SK-N-SH (cell line): ENCODE data around the gene GATB. TPM values are rescaled to one million over a fixed set of nuclear protein-coding genes. Genes with fewer than 3 reads are reported as not detected.
A peak's percentile ranks its signal among the peaks of the same experiment; 100 is the strongest.

ENCODE experiments used
- CTCF ChIA-PET: fragments of 300-600, 350-600 bp; formaldehyde crosslinking; extraction: SDS; loops from one replicate; lab custom pipeline; 2021; lab: Yijun Ruan, JAX
- POLR2A ChIA-PET: fragments of 350-600 bp; sonication (Branson Sonifier 250); formaldehyde crosslinking; extraction: SDS; loops from one replicate; lab custom pipeline; 2020; ENCODE audit warnings: antibody characterized with exemption, inconsistent platforms; lab: Yijun Ruan, JAX
- DNase-seq: peaks from one replicate; pipeline ENCODE4 v3.0.0; 2012
- H2AFZ ChIP-seq: fragments of 200-600 bp; sonication (generic); 2 replicates; pipeline ENCODE4 v1.8.1; 2016; ENCODE audit warnings: antibody characterized with exemption, mild to moderate bottlenecking, low read depth
- H3F3A ChIP-seq: fragments of 200-600 bp; sonication (generic); replicated peaks from 2 replicates; pipeline ENCODE3; 2016; ENCODE audit warnings: antibody characterized with exemption, mild to moderate bottlenecking; ENCODE audit not compliant: insufficient read depth
- H3K27ac ChIP-seq, 2 experiments: fragments of 200-500 bp in 1 of 2; fragments of 200-600 bp in 1 of 2; sonication (Bioruptor generic) in 1 of 2; sonication (generic), shearing (Covaris generic) in 1 of 2; 2 replicates each; pipeline versions ENCODE4 v1.5.1 to v1.6.1; 2014 to 2016; ENCODE audit warnings: low read depth in 2 of 2, inconsistent platforms in 1 of 2, low read length in 1 of 2, mild to moderate bottlenecking in 1 of 2, mixed read lengths in 1 of 2
- H3K27me3 ChIP-seq: fragments of 200-600 bp; sonication (generic), shearing (Covaris generic); 2 replicates; pipeline ENCODE4 v1.6.1; 2016; ENCODE audit warnings: mixed run types; ENCODE audit not compliant: insufficient read depth
- H3K36me3 ChIP-seq, 2 experiments: fragments of 200-500 bp in 1 of 2; fragments of 200-600 bp in 1 of 2; sonication (Bioruptor generic) in 1 of 2; sonication (generic) in 1 of 2; replicated peaks in 1 of 2; 2 replicates each; pipeline versions ENCODE3 to v1.5.1; 2014 to 2016; ENCODE audit warnings: low read length in 1 of 2, mild to moderate bottlenecking in 1 of 2; ENCODE audit not compliant: insufficient read depth in 2 of 2, control insufficient read depth in 1 of 2
- H3K4me1 ChIP-seq, 2 experiments: fragments of 200-500 bp in 1 of 2; fragments of 200-600 bp in 1 of 2; sonication (Bioruptor generic) in 1 of 2; sonication (generic), shearing (Covaris generic) in 1 of 2; 2 replicates each; pipeline versions ENCODE4 v1.5.1 to v1.6.1; 2014 to 2016; ENCODE audit warnings: low read depth in 1 of 2, low read length in 1 of 2, mixed run types in 1 of 2; ENCODE audit not compliant: insufficient read depth in 2 of 2, control insufficient read depth in 1 of 2
- H3K4me2 ChIP-seq: fragments of 200-600 bp; sonication (generic), shearing (Covaris generic); 2 replicates; pipeline ENCODE4 v1.6.1; 2017; ENCODE audit warnings: mixed run types
- H3K4me3 ChIP-seq, 2 experiments: fragments of 200-500 bp in 1 of 2; fragments of 200-600 bp in 1 of 2; sonication (Bioruptor generic) in 1 of 2; sonication (generic), shearing (Covaris generic) in 1 of 2; 2 replicates each; pipeline versions ENCODE4 v1.5.1 to v1.8.1; 2014 to 2016; ENCODE audit warnings: low read depth in 2 of 2, inconsistent platforms in 1 of 2, low read length in 1 of 2, mild to moderate bottlenecking in 1 of 2, mixed read lengths in 1 of 2, moderate library complexity in 1 of 2
- H3K79me2 ChIP-seq: fragments of 200-600 bp; sonication (generic); 2 replicates; pipeline ENCODE4 v1.8.1; 2017; ENCODE audit warnings: mild to moderate bottlenecking; ENCODE audit not compliant: insufficient read depth
- H3K9ac ChIP-seq: fragments of 200-600 bp; sonication (generic); 2 replicates; pipeline ENCODE4 v1.6.1; 2017; ENCODE audit warnings: mixed run types
- H3K9me2 ChIP-seq: fragments of 200-600 bp; sonication (generic); 2 replicates; pipeline ENCODE4 v1.6.1; 2017; ENCODE audit warnings: mixed run types
- H3K9me3 ChIP-seq: fragments of 200-600 bp; sonication (generic); 2 replicates; pipeline ENCODE4 v1.6.1; 2017; ENCODE audit warnings: mixed run types, mild to moderate bottlenecking, moderate library complexity
- H4K20me1 ChIP-seq: fragments of 200-600 bp; sonication (generic); 2 replicates; pipeline ENCODE4 v1.6.1; 2017; ENCODE audit warnings: mild to moderate bottlenecking, mixed run types; ENCODE audit not compliant: insufficient read depth
- CHD2 ChIP-seq: fragments of 150-350 bp; IDR thresholded peaks from 2 replicates; pipeline ENCODE4 v1.6.1; 2018; ENCODE audit warnings: low read length; ENCODE audit not compliant: partially characterized antibody
- EP300 ChIP-seq, 2 experiments: IDR thresholded peaks; 2 replicates each; pipeline versions ENCODE4 v1.4.0 to v1.6.1; 2012; ENCODE audit warnings: borderline replicate concordance in 1 of 2, low read depth in 1 of 2, low read length in 1 of 2
- EZH2phosphoT487 ChIP-seq: fragments of 200-600 bp; sonication (generic); IDR thresholded peaks from 2 replicates; pipeline ENCODE4 v1.6.1; 2017; ENCODE audit warnings: low read depth, mixed run types, mild to moderate bottlenecking, antibody characterized with exemption, moderate library complexity, borderline replicate concordance
- FOXJ3 ChIP-seq: sonication (generic); formaldehyde crosslinking; IDR thresholded peaks from 2 replicates; pipeline ENCODE4 v1.5.1; 2020; ENCODE audit warnings: mild to moderate bottlenecking, missing genetic modification reagents
- MAX ChIP-seq: IDR thresholded peaks from 2 replicates; pipeline ENCODE4 v1.4.0; 2012; ENCODE audit warnings: low read depth
- MEF2A ChIP-seq: IDR thresholded peaks from 2 replicates; pipeline ENCODE4 v1.4.0; 2012; ENCODE audit warnings: low read depth, borderline replicate concordance
- MXI1 ChIP-seq: IDR thresholded peaks from 2 replicates; pipeline ENCODE4 v1.6.1; 2012; ENCODE audit warnings: mild to moderate bottlenecking, low read depth, low read length, improper control_type of control experiment
- RAD21 ChIP-seq: IDR thresholded peaks from 2 replicates; pipeline ENCODE4 v1.6.1; 2012; ENCODE audit warnings: mild to moderate bottlenecking, low read length
- SMC3 ChIP-seq: IDR thresholded peaks from 2 replicates; pipeline ENCODE4 v1.6.1; 2012; ENCODE audit warnings: low read depth, low read length, improper control_type of control experiment
- TEAD4 ChIP-seq: IDR thresholded peaks from 2 replicates; pipeline ENCODE4 v1.4.0; 2012; ENCODE audit warnings: mild to moderate bottlenecking, borderline replicate concordance; ENCODE audit not compliant: insufficient read depth
- YY1 ChIP-seq: IDR thresholded peaks from 2 replicates; pipeline ENCODE4 v1.4.0; 2012; ENCODE audit warnings: low read depth, mild to moderate bottlenecking
- WGBS: methylation state at CpG from one replicate; pipeline ENCODE4 v1.1.6; 2017; ENCODE audit warnings: low lambda C conversion rate; 5-methylcytosine and 5-hydroxymethylcytosine counted together
- polyA plus RNA-seq, 3 experiments: library from polyadenylated mRNA; depleted of rRNA; stranded (reverse); fragments of >200 nt; gene quantifications; 2 replicates each; pipeline ENCODE4 v1.2.3, GENCODE V29; 2012
- TF ChIP-seq, protein P1 (sequence below): IDR thresholded peaks from 2 replicates; pipeline ENCODE4 v1.6.1; 2012; ENCODE audit warnings: mild to moderate bottlenecking, low read depth, low read length, moderate library complexity
- TF ChIP-seq, protein P2 (sequence below): IDR thresholded peaks from 2 replicates; pipeline ENCODE4 v1.4.0; 2012; ENCODE audit warnings: low read depth, borderline replicate concordance

The GATB gene
- polyA plus RNA-seq, 1 of the 3 experiments (the other 2 are of a cell fraction), result 28.1 TPM

DNA sequence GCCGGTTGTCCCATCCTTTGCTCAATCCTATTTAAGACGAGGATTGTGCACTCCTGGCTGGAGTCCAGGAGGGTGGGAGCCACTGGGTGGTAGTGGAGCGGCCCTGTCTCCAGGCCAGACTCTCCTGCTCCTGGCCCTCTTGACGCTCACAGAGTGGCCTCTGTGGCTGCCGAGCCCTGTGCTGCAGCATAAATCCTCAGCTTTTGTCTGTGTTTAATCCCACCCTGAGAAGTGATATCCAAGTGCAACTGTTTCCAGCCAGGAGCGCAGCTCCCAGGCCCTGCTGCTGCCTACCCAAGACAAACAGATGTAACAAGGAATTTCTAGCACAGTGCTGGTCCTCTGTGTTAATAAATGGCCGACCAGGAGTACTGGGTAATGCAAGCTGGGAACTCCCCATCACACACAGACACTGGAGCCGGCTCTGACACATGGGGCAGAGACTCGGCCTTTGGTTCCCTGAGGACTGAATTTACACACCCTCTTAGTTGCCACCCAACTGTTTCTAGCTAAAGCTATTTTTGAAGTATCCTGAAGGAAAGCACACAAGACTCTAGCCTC lies 85.3 kb downstream of the GATB start:
- no peaks in the 10 kb centered on the region for H4K20me1 ChIP-seq
- no peak overlapping the region for H3K4me3 ChIP-seq
- no peaks in the 10 kb centered on the region for H3K79me2 ChIP-seq
- DNase-seq, result peak; percentile 43
- peak overlapping the region in 1 of 2 experiments; percentile 79; a peak in 2 of 4 replicates for H3K27ac ChIP-seq
- peaks cover 3 to 56% of the 10 kb centered on the region in 2 experiments; a peak in 2 of 4 replicates for H3K4me1 ChIP-seq
- POLR2A ChIA-PET, result no interaction called here
- no peak for TF ChIP-seq FOXJ3 (CRISPR knock-in tag)
- H2AFZ ChIP-seq, result no peak overlapping the region
- H3K9ac ChIP-seq, result no peak overlapping the region
- H3K9me2 ChIP-seq, result no peaks in the 10 kb centered on the region
- no peaks in the 10 kb centered on the region for H3K27me3 ChIP-seq
- H3K36me3 ChIP-seq, result peaks cover 0 to 2% of the 10 kb centered on the region in 2 experiments
- CTCF ChIA-PET, result interaction anchor here (1.1 kb wide), 1 partner anchor 694 kb away, joined by 3 read pairs; no protein-coding TSS in a partner anchor
- no peaks in the 10 kb centered on the region for H3F3A ChIP-seq
- H3K4me2 ChIP-seq, result no peak overlapping the region
- no peaks in the 10 kb centered on the region for H3K9me3 ChIP-seq
- 92% methylated on average over 9 of the region's 9 CpGs for WGBS

DNA sequence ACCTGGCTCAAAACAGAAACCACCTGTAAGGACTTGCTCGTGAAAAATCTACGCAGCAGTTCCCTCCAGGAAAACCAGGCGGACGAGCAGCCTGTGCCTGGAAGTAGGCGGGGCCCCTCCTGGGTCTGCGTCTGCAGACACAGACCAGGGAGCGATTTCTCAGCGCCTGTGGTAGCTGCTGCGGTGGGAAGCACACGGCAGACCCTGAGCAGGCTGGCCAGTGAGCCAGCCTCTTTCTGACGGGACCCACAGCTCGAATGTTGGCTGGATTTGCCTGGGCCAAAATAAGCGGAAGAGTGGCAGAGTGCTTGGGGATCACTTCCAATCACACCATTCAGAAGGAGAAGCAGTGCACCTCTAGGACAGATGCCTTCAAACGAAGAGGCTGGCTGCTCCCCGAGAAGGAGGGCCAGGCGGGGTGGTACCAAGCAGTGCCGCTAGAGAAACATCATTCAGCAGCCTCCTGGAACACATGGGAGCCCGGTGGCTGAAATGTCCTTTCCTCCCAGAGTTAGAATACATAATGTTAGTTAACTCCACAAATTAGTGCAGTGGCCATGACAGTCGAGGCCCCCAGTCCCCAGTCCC lies 85.9 kb downstream of the GATB start:
- no peaks in the 10 kb centered on the region for H3K9me3 ChIP-seq
- H3K36me3 ChIP-seq, result peaks cover 0 to 2% of the 10 kb centered on the region in 2 experiments
- H3K27me3 ChIP-seq, result no peaks in the 10 kb centered on the region
- no peak overlapping the region for H2AFZ ChIP-seq
- H3K4me3 ChIP-seq, result no peak overlapping the region
- no peak overlapping the region for H3K4me2 ChIP-seq
- POLR2A ChIA-PET, result no interaction called here
- peaks cover 3 to 56% of the 10 kb centered on the region in 2 experiments; a peak in 2 of 4 replicates for H3K4me1 ChIP-seq
- H4K20me1 ChIP-seq, result no peaks in the 10 kb centered on the region
- CTCF ChIA-PET, result interaction anchor here (0.9 to 1.1 kb wide), 2 partner anchors 14 to 695 kb away, joined by 3 read pairs; no protein-coding TSS in a partner anchor
- no peaks in the 10 kb centered on the region for H3K9me2 ChIP-seq
- no peak overlapping the region for H3K9ac ChIP-seq
- H3K79me2 ChIP-seq, result no peaks in the 10 kb centered on the region
- peak; percentile 90 for DNase-seq
- no peak for TF ChIP-seq MEF2A
- TF ChIP-seq CHD2, result peak; percentile 14
- TF ChIP-seq EZH2phosphoT487, result no peak
- TF ChIP-seq, protein P1, sequence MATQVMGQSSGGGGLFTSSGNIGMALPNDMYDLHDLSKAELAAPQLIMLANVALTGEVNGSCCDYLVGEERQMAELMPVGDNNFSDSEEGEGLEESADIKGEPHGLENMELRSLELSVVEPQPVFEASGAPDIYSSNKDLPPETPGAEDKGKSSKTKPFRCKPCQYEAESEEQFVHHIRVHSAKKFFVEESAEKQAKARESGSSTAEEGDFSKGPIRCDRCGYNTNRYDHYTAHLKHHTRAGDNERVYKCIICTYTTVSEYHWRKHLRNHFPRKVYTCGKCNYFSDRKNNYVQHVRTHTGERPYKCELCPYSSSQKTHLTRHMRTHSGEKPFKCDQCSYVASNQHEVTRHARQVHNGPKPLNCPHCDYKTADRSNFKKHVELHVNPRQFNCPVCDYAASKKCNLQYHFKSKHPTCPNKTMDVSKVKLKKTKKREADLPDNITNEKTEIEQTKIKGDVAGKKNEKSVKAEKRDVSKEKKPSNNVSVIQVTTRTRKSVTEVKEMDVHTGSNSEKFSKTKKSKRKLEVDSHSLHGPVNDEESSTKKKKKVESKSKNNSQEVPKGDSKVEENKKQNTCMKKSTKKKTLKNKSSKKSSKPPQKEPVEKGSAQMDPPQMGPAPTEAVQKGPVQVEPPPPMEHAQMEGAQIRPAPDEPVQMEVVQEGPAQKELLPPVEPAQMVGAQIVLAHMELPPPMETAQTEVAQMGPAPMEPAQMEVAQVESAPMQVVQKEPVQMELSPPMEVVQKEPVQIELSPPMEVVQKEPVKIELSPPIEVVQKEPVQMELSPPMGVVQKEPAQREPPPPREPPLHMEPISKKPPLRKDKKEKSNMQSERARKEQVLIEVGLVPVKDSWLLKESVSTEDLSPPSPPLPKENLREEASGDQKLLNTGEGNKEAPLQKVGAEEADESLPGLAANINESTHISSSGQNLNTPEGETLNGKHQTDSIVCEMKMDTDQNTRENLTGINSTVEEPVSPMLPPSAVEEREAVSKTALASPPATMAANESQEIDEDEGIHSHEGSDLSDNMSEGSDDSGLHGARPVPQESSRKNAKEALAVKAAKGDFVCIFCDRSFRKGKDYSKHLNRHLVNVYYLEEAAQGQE, result no peak
- no peak for TF ChIP-seq TEAD4
- no peak for TF ChIP-seq MAX
- TF ChIP-seq YY1, result no peak
- TF ChIP-seq EP300 (IDR thresholded peaks at IDR 0.05; ENCODE audit: borderline replicate concordance in 1 of 2, low read depth in 1 of 2, low read length in 1 of 2), result 0 out of 4 replicates have a peak, but pooled peaks of 1 of the 2 experiments have one; percentile 33
- TF ChIP-seq, protein P2, sequence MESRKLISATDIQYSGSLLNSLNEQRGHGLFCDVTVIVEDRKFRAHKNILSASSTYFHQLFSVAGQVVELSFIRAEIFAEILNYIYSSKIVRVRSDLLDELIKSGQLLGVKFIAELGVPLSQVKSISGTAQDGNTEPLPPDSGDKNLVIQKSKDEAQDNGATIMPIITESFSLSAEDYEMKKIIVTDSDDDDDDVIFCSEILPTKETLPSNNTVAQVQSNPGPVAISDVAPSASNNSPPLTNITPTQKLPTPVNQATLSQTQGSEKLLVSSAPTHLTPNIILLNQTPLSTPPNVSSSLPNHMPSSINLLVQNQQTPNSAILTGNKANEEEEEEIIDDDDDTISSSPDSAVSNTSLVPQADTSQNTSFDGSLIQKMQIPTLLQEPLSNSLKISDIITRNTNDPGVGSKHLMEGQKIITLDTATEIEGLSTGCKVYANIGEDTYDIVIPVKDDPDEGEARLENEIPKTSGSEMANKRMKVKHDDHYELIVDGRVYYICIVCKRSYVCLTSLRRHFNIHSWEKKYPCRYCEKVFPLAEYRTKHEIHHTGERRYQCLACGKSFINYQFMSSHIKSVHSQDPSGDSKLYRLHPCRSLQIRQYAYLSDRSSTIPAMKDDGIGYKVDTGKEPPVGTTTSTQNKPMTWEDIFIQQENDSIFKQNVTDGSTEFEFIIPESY, result no peak
- no peak for TF ChIP-seq SMC3
- peak; percentile 62; the same call in 1 of the 2 replicates for TF ChIP-seq MXI1
- peak; percentile 25; the same call in 1 of the 2 replicates for TF ChIP-seq RAD21
- peak overlapping the region in 1 of 2 experiments; percentile 79; a peak in 2 of 4 replicates for H3K27ac ChIP-seq
- WGBS, result 74% methylated on average over 14 of the region's 19 CpGs
- no peaks in the 10 kb centered on the region for H3F3A ChIP-seq
